HG02642 (cell line): ENCODE measurements around the gene ADAM30.

Source experiments
- ATAC-seq: cut with Tn5 transposase; IDR thresholded peaks from one replicate; pipeline ENCODE4 v1.9.1; 2021; ENCODE audit warnings: mild to moderate bottlenecking; ENCODE audit not compliant: unreplicated experiment, poor library complexity

ADAM30 gene

GRCh38 chr1:119909890-119910596 is 13.7 kb upstream of the ADAM30 start:
- ATAC-seq = no peak

- ATAC-seq = no peak
Measured at GRCh38 chr1:119908661-119909060, 12.3 kb upstream of the ADAM30 start.

GRCh38 chr1:119906927-119907652 is 10.8 kb upstream of the ADAM30 start:
- no peak for ATAC-seq

- no peak for ATAC-seq
Measured at GRCh38 chr1:119903443-119903835, 7.1 kb upstream of the ADAM30 start.

- no peak for ATAC-seq
Measured at GRCh38 chr1:119902775-119903442, 6.6 kb upstream of the ADAM30 start.

- no peak for ATAC-seq
Measured at GRCh38 chr1:119898981-119899720, 2.8 kb upstream of the ADAM30 start.

- ATAC-seq = no peak
Measured at GRCh38 chr1:119898530-119898929, 2.2 kb upstream of the ADAM30 start.

- no peak for ATAC-seq
Measured at GRCh38 chr1:119895102-119895501, 1.2 kb downstream of the ADAM30 start.

GRCh38 chr1:119893827-119894700 is 2.3 kb downstream of the ADAM30 start:
- no peak for ATAC-seq

GRCh38 chr1:119893238-119893791 is 3.0 kb downstream of the ADAM30 start:
- no peak for ATAC-seq

- no peak for ATAC-seq
Measured at GRCh38 chr1:119891386-119891785, 4.9 kb downstream of the ADAM30 start.

- ATAC-seq = no peak
Measured at GRCh38 chr1:119888476-119888875, 7.8 kb downstream of the ADAM30 start.

- no peak for ATAC-seq
Measured at GRCh38 chr1:119887427-119887826, 8.9 kb downstream of the ADAM30 start.

GRCh38 chr1:119885903-119886783 is 10.2 kb downstream of the ADAM30 start:
- ATAC-seq = peak; percentile 69

- ATAC-seq = no peak
Measured at GRCh38 chr1:119884711-119885110, 11.6 kb downstream of the ADAM30 start.

GRCh38 chr1:119883826-119884225 is 12.5 kb downstream of the ADAM30 start:
- ATAC-seq = no peak

- no peak for ATAC-seq
Measured at GRCh38 chr1:119882132-119883049, 13.9 kb downstream of the ADAM30 start.
